ENCODE data around the gene ALOX5AP. TPM values are rescaled to one million over a fixed set of nuclear protein-coding genes. Genes with fewer than 3 reads are reported as not detected.

ALOX5AP gene
- total and polyA plus RNA-seq, 2 experiments from 2014 or later = 3.3 to 17.2 TPM

DNA sequence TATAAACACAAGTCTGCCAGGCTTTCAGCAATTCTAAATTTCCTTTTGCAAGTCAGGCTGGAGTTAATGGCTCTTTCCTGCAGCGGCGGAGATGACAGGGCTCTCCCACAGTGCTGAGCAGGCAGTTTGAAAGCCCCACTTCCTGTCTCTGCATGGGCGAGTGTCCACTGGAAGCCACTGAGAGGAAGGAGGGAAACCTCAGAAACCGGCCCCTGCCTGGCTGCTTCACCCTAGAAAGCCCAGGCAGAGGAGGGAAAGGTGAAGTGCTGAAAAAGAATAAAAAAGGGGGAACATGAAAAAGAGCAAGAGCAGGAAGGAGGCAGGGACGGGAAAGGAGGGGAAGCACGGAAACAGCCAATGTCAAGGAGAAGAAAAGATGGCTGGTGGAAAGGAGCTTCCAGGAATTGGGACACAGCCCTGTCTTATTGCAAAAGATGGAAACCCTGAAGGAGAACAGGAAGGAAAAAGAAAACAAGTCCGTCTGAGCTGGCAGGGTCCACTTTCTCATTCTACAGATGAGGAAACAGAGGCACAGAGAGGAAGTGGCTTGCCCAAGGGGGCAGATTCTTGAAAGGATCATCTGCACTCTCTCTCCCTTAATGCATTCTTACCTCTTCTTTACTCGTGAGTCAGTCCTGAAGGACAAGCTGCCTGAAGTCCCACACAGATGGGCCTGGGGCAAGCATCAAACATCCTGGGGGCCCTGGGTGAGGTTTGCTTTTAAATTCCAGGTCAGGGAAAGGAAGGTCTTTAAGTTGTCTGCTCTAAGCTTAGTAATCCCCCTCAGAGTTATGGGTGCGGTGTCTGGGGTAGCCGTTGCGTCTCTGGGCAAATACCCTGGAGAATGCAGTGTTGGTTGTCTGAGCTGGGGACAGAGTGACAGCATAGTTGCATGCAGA lies 38.8 kb upstream of the ALOX5AP start:
- DNase-seq (ENCODE audit: low spot score) = no peak
- WGBS (ENCODE audit: low lambda C conversion rate, missing lambda C conversion rate) = 55% methylated on average over 11 of the region's 11 CpGs
- H3K79me2 ChIP-seq = no peaks in the 10 kb centered on the region
- no peaks in the 10 kb centered on the region for H4K20me1 ChIP-seq (ENCODE audit: insufficient read depth, poor library complexity, severe bottlenecking)
- H3K36me3 ChIP-seq (replicated peaks; ENCODE audit: insufficient read depth, low read depth) = no peaks in the 10 kb centered on the region
- H3K4me1 ChIP-seq (ENCODE audit: insufficient read depth) = no peaks in the 10 kb centered on the region
- H3K9me3 ChIP-seq (ENCODE audit: low read depth) = no peaks in the 10 kb centered on the region
- TF ChIP-seq EZH2 (IDR thresholded peaks at IDR 0.05; ENCODE audit: borderline replicate concordance) (no peak), EZH2phosphoT487 (IDR thresholded peaks at IDR 0.05; ENCODE audit: low read depth, severe bottlenecking, unreplicated experiment) (no peak)
- TF ChIP-seq, protein P1, sequence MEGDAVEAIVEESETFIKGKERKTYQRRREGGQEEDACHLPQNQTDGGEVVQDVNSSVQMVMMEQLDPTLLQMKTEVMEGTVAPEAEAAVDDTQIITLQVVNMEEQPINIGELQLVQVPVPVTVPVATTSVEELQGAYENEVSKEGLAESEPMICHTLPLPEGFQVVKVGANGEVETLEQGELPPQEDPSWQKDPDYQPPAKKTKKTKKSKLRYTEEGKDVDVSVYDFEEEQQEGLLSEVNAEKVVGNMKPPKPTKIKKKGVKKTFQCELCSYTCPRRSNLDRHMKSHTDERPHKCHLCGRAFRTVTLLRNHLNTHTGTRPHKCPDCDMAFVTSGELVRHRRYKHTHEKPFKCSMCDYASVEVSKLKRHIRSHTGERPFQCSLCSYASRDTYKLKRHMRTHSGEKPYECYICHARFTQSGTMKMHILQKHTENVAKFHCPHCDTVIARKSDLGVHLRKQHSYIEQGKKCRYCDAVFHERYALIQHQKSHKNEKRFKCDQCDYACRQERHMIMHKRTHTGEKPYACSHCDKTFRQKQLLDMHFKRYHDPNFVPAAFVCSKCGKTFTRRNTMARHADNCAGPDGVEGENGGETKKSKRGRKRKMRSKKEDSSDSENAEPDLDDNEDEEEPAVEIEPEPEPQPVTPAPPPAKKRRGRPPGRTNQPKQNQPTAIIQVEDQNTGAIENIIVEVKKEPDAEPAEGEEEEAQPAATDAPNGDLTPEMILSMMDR (IDR thresholded peaks at IDR 0.05; ENCODE audit: poor library complexity) = no peak
- H3K9me2 ChIP-seq (replicated peaks; ENCODE audit: insufficient read depth) = no peaks in the 10 kb centered on the region
- H3K27ac ChIP-seq = no peak overlapping the region
- H3K27me3 ChIP-seq = no peaks in the 10 kb centered on the region
- H3K4me3 ChIP-seq = no peak overlapping the region
- H2AFZ ChIP-seq = peak overlapping the region; percentile 29
- no peak overlapping the region for H3K4me2 ChIP-seq

DNA sequence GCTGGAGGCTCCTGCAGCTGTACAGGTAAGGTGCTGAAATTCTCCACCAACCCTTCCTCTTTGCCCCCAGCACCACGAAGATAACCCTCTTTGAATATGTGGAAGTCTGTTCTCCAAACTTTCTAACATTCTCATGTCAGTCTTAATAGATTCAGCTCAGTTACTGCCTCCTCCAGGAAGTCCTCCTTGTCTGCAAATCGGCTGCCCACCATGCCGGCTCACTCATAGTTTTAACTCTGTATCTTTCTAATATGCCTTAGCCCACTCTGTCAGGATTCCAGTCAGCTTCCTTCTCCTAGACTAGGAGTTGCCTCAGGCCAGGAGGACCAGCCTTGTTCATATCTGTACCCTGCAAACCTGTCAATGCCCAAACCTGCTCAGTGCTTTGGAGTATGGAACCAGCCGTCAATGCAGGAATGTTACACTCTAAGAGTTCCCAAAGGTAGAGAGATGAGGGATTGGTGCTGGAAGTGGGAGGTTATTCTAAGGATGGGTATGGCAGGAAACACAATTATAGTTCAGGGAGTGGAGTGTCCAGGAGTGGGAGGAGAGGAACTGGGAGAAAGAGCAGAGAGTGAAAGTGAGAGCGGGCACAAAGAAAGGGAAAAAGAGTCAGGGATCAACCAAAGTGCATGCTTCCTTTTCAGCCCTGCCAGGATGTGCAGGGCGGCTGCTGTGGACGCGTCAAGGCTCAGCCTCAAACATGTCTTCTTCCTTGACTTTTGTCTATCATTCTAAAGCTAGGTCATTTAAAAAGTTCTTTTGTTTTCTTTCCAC lies 38.0 kb upstream of the ALOX5AP start:
- Histone ChIP-seq H3K4me2 (no peak overlapping the region), H3K27me3 (no peaks in the 10 kb centered on the region), H2AFZ (no peak overlapping the region), H3K79me2 (no peaks in the 10 kb centered on the region), H3K9me3 (ENCODE audit: low read depth) (no peaks in the 10 kb centered on the region), H3K4me3 (no peak overlapping the region), H3K36me3 (replicated peaks; ENCODE audit: insufficient read depth, low read depth) (no peaks in the 10 kb centered on the region), H3K9me2 (replicated peaks; ENCODE audit: insufficient read depth) (no peaks in the 10 kb centered on the region), H4K20me1 (ENCODE audit: insufficient read depth, poor library complexity, severe bottlenecking) (no peaks in the 10 kb centered on the region), H3K4me1 (ENCODE audit: insufficient read depth) (no peaks in the 10 kb centered on the region), H3K27ac (no peak overlapping the region)
- WGBS (ENCODE audit: low lambda C conversion rate, missing lambda C conversion rate) = 81% methylated on average over 8 of the region's 8 CpGs
- DNase-seq (ENCODE audit: low spot score) = no peak
- no peak for TF ChIP-seq EZH2 (IDR thresholded peaks at IDR 0.05; ENCODE audit: borderline replicate concordance)
- TF ChIP-seq, protein P1 (IDR thresholded peaks at IDR 0.05; ENCODE audit: poor library complexity) = no peak
- no peak for TF ChIP-seq EZH2phosphoT487 (IDR thresholded peaks at IDR 0.05; ENCODE audit: low read depth, severe bottlenecking, unreplicated experiment)

DNA sequence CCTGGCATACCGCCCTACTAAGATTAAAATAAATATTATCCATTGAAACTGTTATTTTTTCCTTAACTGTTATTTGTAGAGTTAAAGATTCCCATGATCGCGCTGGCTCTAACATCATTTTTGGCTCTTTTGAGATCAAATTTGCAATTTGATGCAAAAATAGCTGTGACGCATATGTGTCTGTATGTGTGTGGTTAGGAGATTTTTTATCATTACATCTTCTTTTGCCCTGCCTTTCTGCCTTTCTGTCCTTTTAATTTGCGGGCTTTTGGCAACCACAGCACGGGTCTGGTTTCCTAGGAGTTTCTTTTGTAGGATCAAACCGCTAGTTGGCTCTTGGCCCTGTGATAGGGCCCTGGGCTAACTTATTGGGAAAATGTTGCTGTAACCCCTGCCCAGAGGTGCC lies 37.3 kb upstream of the ALOX5AP start:
- Histone ChIP-seq H3K4me2 (no peak overlapping the region), H3K4me1 (ENCODE audit: insufficient read depth) (no peaks in the 10 kb centered on the region), H2AFZ (no peak overlapping the region), H3K27me3 (no peaks in the 10 kb centered on the region), H3K4me3 (no peak overlapping the region), H3K36me3 (replicated peaks; ENCODE audit: insufficient read depth, low read depth) (no peaks in the 10 kb centered on the region), H3K9me2 (replicated peaks; ENCODE audit: insufficient read depth) (no peaks in the 10 kb centered on the region), H4K20me1 (ENCODE audit: insufficient read depth, poor library complexity, severe bottlenecking) (no peaks in the 10 kb centered on the region), H3K9me3 (ENCODE audit: low read depth) (no peaks in the 10 kb centered on the region), H3K79me2 (no peaks in the 10 kb centered on the region), H3K27ac (no peak overlapping the region)
- TF ChIP-seq EZH2phosphoT487 (IDR thresholded peaks at IDR 0.05; ENCODE audit: low read depth, severe bottlenecking, unreplicated experiment) (no peak), EZH2 (IDR thresholded peaks at IDR 0.05; ENCODE audit: borderline replicate concordance) (no peak)
- TF ChIP-seq, protein P1 (IDR thresholded peaks at IDR 0.05; ENCODE audit: poor library complexity) = no peak
- 85% methylated on average over 7 of the region's 7 CpGs for WGBS (ENCODE audit: low lambda C conversion rate, missing lambda C conversion rate)
- DNase-seq (ENCODE audit: low spot score) = no peak
